ENCODE data around the gene CDK12. TPM values are rescaled to one million over a fixed set of nuclear protein-coding genes. Genes with fewer than 3 reads are reported as not detected.
"Not testable (repeated sequence)": the region's sequence is repeated elsewhere in the genome, so short reads cannot be mapped to it uniquely, and the experiment has no call there.

CDK12 gene
- total RNA-seq, 1 donor from 2014 or later, result 19.2 TPM

DNA sequence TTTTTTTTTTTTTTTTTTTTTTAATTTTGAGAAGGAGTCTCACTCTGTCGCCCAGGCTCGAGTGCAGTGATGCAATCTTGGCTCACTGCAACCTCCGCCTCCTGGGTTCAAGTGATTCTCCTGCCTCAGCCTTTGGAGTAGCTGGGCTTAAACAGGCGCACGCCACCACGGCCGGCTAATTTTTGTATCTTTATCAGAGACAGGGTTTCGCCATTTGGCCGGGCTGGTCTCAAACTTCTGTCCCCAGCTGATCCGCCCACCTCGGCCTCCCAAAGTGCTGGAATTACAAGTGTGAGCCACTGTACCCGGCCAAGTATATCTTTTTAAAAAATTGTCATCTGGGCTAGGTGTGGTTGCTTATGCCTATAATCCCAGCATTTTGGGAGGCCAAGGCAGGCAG, 35.6 kb downstream of the CDK12 start:
- DNase-seq (ENCODE audit: low read depth in 2 of 2), result not testable (repeated sequence)

DNA sequence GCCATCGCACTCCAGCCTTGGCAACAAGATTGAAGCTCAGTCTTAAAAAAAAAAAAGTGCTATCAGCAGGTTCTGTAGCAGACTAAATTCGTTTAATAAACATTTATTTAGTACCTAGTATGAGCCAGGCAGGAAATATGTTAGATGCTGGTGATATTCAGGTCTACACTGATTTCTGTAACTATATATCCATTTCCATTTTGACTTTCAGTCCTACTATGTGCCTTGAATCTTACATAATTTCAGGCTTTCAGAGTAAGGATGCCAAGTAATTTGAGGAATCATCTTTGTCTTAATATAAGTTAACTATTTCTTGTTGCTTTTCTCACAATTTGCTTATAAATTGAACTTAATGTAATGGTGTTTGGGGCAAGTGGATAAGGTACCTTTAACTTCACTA, 46.2 kb downstream of the CDK12 start:
- no peak for DNase-seq (ENCODE audit: low read depth in 2 of 2)

DNA sequence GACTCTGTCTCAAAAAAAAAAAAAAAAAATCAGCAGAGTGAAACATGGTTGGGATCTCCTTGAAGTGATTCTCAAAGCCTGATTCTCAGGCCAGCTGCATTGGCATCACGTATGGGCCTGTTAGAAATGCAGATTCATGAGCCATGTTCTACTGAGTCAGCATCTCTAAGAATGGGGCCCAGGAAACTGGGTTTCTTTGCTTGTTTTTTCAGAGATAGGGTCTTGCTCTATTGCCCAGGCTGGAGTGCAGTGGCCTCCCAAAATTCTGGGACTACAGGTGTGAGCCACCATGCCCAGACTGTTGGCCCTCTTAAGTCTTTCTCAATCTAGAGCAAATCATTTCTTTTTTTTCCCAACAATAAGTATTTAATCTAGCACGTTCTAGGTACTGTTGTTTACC, 47.7 kb downstream of the CDK12 start:
- no peak for DNase-seq (ENCODE audit: low read depth in 2 of 2)

DNA sequence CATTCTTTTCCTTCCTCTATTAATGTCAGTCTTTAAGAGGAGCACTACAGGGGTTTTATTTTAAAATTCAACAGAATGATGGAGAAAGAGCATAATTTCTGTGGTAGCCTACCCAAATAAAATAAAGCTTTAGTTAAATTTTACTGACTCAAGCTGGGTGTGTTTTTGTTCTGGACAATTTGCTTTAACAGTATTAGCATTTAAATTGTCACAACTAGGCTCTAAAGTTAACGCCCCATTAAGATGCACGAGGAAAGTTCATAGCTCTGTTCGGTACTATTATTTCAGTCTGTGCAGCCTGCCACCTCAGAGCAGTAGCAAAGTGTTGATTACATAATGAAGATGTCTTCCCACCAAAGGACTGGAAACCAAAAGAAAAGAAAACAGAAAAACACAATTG, 52.0 kb downstream of the CDK12 start:
- no peak for DNase-seq (ENCODE audit: low read depth in 2 of 2)

DNA sequence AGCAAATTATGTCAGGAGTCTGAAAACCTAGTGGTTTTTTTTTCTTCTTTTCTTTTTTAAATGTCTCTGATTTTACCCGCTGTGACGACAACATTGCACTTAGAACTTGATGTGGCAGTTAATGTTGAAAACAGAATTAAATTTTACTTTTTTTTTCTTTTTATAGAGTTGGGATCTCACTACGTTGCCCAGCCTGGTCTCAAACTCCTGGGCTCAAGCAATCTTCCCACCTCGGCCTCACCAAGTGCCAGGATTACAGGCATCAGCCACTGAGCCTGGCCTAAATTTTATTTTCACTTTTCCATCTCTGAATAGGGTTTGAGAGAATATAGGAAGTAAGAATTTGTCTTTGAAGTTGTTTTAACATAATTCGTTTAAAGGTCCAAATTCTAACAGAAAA, 52.6 kb downstream of the CDK12 start:
- DNase-seq (ENCODE audit: low read depth in 2 of 2), result no peak

DNA sequence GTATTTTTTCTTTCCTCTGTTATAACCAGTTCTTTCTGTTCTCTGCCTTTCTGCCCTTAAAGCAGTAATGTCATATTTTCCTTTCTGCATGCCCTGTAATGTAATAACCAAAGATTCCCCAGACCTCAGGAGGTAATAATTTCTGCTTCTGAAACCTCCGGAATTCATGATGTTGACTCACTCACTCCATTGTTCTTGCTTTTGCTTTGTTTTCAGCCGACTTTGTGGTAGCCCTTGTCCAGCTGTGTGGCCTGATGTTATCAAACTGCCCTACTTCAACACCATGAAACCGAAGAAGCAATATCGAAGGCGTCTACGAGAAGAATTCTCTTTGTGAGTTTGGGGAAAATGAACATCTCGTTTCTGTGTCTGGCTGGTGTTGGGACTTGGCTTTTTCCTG, 55.9 kb downstream of the CDK12 start:
- peak; percentile 84 to 86 for DNase-seq (ENCODE audit: low read depth in 2 of 2)

DNA sequence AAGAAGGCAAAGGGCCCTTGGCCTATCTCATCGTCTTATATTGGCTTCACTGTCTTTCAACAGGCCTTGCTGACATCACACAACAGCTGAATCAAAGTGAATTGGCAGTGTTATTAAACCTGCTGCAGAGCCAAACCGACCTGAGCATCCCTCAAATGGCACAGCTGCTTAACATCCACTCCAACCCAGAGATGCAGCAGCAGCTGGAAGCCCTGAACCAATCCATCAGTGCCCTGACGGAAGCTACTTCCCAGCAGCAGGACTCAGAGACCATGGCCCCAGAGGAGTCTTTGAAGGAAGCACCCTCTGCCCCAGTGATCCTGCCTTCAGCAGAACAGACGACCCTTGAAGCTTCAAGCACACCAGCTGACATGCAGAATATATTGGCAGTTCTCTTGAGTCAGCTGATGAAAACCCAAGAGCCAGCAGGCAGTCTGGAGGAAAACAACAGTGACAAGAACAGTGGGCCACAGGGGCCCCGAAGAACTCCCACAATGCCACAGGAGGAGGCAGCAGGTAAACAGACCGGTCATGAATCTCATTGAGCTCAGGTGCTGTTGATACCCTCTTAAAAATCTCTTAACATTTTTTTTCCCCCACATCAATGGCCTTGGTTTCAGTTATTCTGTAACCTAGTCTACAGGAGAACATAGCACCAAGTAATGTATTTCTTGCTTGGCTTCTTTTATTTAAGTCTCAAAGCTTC, 64.7 kb downstream of the CDK12 start:
- no peak for DNase-seq (ENCODE audit: low read depth in 2 of 2)

DNA sequence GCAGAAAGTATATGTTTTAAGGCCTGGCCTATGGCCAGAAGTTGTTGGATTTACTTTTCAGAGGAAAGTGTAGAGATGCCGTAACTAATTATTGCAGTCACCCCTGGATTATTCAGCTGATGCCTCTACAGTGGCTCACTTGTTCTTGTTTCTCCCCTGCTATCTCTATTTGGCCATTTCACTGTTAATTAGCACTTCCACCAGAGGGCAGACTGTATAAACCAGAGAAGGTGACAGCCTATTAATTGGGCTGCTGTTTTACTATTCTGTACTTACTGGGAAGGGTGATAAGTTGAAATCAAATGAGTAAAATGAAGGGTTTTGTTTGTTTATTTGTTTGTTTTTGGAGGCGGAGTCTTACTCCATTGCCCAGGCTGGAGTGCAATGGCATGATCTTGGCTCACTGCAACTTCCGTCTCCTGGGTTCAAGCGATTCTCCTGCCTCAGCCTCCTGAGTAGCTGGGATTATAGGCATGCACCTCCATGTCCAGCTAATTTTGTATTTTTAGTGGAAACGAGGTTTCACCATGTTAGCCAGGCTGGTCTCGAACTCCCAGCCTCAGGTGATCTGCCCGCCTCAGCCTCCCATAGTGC, 66.0 kb downstream of the CDK12 start:
- DNase-seq (ENCODE audit: low read depth in 2 of 2), result peak; percentile 41 to 71

DNA sequence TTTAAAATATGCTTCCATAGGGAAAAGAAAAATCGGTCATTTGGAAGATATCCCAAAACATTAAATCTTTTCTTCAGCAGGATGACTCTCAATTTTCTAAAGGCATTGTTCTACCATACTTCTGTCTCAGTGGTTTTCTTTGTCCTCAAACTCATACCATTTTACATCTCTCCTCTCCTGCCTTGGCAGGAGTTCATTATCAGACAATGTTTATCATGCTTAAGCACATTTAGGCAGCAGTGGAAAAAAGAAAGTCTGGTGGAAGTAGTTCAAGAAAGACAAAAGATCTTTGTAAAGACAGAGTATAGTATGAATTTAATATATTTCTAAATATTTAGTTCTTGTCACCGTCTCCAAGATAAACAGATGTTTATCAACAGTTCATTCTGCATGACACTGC, 68.2 kb downstream of the CDK12 start:
- DNase-seq (ENCODE audit: low read depth in 2 of 2), result peak in 1 of 2 donors; percentile 14

DNA sequence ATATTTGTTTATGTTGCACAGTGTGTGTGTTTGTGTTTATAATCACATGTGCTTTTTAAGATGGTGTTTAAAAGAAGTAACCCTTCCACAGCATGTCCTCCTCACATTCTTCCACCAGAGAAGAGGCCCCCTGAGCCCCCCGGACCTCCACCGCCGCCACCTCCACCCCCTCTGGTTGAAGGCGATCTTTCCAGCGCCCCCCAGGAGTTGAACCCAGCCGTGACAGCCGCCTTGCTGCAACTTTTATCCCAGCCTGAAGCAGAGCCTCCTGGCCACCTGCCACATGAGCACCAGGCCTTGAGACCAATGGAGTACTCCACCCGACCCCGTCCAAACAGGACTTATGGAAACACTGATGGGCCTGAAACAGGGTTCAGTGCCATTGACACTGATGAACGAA, 69.2 kb downstream of the CDK12 start:
- no peak for DNase-seq (ENCODE audit: low read depth in 2 of 2)

DNA sequence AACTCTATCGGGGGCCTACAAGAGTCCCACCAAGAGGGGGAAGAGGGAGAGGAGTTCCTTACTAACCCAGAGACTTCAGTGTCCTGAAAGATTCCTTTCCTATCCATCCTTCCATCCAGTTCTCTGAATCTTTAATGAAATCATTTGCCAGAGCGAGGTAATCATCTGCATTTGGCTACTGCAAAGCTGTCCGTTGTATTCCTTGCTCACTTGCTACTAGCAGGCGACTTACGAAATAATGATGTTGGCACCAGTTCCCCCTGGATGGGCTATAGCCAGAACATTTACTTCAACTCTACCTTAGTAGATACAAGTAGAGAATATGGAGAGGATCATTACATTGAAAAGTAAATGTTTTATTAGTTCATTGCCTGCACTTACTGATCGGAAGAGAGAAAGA, 70.0 kb downstream of the CDK12 start:
- DNase-seq (ENCODE audit: low read depth in 2 of 2), result no peak

DNA sequence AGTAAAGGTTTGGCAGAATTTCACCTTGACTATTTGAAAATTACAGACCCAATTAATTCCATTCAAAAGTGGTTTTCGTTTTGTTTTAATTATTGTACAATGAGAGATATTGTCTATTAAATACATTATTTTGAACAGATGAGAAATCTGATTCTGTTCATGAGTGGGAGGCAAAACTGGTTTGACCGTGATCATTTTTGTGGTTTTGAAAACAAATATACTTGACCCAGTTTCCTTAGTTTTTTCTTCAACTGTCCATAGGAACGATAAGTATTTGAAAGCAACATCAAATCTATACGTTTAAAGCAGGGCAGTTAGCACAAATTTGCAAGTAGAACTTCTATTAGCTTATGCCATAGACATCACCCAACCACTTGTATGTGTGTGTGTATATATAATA, 72.6 kb downstream of the CDK12 start:
- no peak for DNase-seq (ENCODE audit: low read depth in 2 of 2)

DNA sequence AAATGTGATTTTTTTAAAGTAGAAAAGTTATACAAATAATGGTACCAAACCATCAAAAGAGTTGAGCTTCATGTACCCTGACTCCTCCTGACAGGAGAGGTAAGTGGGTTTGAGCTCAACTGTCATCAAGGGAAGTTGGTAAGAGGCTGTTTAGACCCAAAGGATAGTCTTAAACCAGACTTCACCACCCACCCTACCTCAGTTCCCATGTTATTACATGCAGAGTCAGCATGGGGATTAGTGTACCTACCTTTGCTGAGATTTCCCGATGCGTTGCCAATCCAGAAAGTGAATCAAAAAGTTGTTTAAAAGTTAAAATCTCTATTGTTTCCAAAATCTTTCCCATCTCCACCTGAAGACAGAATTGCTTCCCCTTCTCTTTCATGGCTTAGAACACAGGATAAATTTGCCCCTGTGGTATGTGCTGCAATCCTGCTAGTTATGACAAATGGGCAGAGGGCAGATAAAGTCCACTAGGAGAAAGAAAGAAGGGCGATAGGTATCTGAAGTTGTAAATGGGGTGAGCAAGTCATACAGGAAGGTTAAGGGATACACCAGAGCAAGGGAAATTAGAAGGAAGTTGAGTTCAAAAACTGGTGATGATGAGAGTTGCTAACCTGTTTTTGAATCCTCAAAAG, 73.6 kb downstream of the CDK12 start:
- no peak for DNase-seq (ENCODE audit: low read depth in 2 of 2)

DNA sequence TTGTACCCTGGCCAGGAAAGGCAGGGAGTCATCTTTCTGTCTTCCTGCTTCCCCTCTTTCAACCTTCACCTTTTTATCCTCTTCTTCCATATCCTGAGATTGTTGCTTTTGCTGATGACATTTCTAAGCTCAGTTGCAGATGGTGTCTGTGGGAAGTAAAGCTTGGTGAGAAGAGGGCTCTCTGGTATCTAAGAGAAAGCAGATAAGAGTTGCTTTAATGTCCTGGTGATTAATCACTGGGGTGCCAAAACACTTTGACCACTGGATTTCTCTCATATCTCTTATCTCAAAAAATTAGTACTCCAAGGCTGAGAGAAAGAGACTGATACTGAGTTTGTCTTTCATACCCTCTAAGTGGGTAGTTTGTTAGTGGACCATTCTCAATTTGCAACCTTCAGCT, 75.2 kb downstream of the CDK12 start:
- DNase-seq (ENCODE audit: low read depth in 2 of 2), result peak in 1 of 2 donors; percentile 15

DNA sequence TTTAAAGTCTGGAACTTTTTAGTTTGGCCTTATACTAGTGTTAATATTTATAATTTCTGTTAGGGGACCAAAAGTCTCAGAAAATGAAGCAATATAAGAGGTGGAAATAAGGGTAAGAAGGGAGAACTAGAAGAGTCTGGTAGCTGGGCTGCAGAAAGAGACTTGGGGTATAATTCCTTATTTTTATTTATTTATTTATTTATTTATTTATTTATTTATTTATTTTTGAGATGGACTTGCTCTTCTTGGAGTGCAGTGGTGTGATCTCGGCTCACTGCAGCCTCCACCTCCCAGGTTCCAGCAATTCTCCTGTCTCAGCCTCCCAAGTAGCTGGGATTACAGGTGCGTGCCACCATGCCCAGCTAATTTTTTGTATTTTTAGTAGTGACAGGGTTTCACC, 76.1 kb downstream of the CDK12 start:
- DNase-seq (ENCODE audit: low read depth in 2 of 2), result not testable (repeated sequence)

DNA sequence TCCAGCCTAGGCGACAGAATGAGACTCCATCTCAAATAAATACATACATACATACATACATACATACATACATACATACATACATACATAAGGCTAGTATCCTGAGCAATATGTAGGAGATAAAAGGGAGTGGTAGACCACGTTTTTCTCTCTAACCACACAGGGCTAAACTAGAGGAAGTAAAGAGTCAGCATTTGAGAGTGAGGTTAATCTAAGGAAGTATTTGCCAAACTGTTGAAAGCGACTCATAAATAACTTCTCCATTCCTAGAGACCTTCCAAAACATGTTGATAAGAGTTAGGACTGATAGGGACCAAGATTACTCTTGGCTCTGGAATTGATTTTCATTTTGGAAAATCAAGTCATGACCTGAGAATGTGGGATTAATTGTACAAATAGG, 77.6 kb downstream of the CDK12 start:
- DNase-seq (ENCODE audit: low read depth in 2 of 2), result peak in 1 of 2 donors; percentile 30

DNA sequence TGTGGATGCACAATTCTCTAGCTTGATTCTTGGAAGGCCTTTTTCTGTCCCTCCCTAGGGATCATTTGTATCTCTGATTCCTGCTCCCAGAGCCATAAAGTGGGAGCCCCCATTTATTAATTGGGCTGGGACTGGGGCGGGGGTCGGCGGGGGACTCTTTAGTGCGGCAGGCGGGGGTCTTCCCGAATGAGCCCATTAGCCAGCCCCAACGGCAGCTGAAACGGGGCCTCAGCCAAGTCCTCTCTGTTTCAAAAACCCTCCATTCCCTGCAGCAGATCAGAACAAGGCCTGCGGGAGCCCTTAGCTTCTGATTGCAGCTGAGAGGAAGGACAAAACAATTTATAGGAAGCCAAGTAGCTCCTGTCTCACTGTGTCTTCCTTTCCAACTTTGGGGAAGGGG, 79.3 kb downstream of the CDK12 start:
- DNase-seq (ENCODE audit: low read depth in 2 of 2), result no peak

DNA sequence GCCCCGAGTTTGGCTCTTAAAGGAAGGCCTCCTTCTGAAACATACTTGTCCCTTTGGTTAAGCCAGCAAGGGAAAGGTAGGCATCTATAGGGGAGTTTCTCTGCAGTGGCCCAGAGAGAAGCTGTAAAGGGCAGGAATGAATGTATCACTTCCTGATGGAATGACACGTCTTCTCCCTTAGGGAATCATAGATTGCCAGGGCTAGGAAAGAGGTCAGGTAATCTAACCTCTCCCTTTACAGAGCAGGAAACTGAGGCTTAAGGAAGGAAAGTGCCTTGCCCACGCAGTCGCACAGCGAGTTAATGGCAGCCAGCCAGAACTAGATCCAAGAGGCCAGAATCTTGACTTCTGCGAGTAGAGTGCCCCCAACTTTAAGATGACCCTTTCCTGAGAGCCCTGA, 80.4 kb downstream of the CDK12 start:
- DNase-seq (ENCODE audit: low read depth in 2 of 2), result peak in 1 of 2 donors; percentile 46

DNA sequence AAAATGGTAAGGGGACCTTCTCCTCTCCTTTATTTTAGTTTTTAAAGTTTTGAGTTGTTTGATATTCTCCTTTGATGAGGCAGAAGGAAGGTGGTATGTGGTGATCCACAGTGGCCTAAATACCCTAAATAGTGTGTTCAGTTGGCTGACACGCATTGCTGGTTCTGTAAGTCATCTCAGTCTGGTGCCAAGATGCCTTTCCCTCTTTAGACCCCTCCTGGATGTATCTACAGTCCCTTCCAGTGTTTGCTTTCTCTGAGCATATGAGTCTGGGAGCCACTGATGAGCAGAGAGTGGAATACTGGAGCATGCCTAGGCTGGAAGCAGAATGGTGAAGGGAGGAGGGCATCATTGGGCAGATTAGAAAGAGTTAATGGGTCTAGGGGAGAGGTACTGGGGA, 81.9 kb downstream of the CDK12 start:
- DNase-seq (ENCODE audit: low read depth in 2 of 2), result no peak

DNA sequence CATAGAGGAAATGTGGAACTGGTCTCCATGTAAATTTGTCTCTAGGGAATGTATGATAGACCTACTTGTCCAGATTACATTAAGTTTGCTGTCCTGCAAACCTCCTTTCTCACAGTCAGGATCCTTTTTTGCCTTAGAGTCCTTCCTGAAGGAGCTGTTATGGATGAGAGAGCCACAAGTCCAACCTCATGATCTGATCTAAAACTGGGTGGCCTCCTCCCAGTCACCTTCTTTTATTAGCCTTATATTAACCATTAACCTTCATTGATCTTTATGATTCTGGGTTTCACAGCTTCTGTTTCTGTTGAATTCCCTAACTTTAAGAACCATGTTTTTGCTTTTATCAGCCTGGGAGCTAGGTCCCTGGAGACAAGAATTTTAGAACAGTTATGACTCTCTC, 82.4 kb downstream of the CDK12 start:
- no peak for DNase-seq (ENCODE audit: low read depth in 2 of 2)

DNA sequence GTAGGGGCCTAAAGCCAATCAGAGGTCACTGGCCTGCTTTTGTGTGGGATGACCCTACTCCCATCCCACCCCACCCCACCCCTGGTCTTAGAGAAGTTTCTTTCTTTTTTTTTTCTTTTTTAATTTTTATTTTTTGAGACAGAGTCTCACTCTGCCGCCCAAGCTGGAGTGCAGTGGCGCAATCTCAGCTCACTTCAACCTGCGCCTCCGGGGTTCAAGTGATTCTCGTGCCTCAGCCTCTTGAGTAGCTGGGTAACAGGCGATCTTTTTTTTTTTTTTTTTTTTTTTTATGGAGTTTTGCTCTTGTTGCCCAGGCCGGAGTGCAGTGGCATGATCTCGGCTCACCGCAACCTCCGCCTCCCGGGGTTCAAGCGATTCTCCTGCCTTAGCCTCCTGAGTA, 83.1 kb downstream of the CDK12 start:
- not testable (repeated sequence) for DNase-seq (ENCODE audit: low read depth in 2 of 2)

DNA sequence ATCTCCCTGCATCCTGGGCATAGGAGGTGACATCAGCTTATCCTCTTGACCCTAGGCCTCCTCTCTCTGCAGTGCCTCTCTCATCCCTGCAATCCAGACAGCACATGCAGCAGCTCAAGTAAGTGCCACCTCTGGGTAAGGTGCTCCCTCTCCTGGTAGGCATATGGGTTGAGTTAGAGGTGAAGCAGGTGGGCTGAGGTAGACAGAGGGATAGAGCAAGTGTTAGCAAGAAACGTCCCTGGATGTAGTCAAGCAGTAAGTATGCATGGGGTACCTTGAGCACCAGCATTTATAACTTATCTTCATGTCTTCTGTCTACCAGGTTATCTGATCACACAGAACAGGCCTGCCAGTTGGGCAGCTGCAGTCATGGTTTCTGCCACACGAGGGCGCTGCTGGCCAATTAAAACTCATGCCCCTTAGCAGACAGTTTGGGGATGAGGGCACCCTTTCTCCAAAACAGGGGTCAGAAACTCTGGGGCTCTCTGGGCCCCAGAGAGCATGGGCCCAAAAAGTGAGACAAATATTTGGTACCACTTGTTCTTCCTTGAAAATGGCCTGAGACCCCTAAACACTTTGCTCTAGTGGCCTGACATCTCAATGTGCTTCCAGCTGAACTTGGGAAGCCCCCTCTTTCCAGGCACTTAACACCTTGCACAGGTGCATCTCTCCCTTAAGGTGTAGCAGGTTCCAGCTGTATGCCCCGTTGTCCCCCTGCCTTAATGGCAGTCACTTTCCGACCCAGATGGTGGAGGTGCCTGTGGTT, 86.6 kb downstream of the CDK12 start:
- DNase-seq (ENCODE audit: low read depth in 2 of 2), result peak; percentile 42 to 69

Measured in lung microvascular endothelial cell (primary cell).